Measurements from ENCODE around the gene SUFU.

The SUFU gene

GRCh38 chr10:102641402-102641801, 137.6 kb downstream of the SUFU start:
- no peaks in the 10 kb centered on the region for H3K27me3 ChIP-seq (replicated peaks; ENCODE audit: control insufficient read depth, insufficient read depth, low read length)
- peak overlapping the region; percentile 78 for H3K4me3 ChIP-seq (replicated peaks; ENCODE audit: low read depth, low read length)
- DNase-seq (ENCODE audit: extremely low read depth, insufficient read length), result no peak
- no peak for TF ChIP-seq CTCF (IDR thresholded peaks at IDR 0.05; ENCODE audit: insufficient read depth, low read length, poor library complexity, severe bottlenecking)
- H3K36me3 ChIP-seq (ENCODE audit: control insufficient read depth, insufficient read depth, low read length), result no peaks in the 10 kb centered on the region

- DNase-seq (ENCODE audit: extremely low read depth, insufficient read length), result peak; percentile 96
- peak; percentile 3 for TF ChIP-seq CTCF (IDR thresholded peaks at IDR 0.05; ENCODE audit: insufficient read depth, low read length, poor library complexity, severe bottlenecking)
- Histone ChIP-seq H3K36me3 (ENCODE audit: control insufficient read depth, insufficient read depth, low read length) (no peaks in the 10 kb centered on the region), H3K4me3 (replicated peaks; ENCODE audit: low read depth, low read length) (peak overlapping the region; percentile 78), H3K27me3 (replicated peaks; ENCODE audit: control insufficient read depth, insufficient read depth, low read length) (no peaks in the 10 kb centered on the region)
Observed at GRCh38 chr10:102641880-102642735, 138.3 kb downstream of the SUFU start.

- no peaks in the 10 kb centered on the region for H3K27me3 ChIP-seq (replicated peaks; ENCODE audit: control insufficient read depth, insufficient read depth, low read length)
- peak; percentile 67 for DNase-seq (ENCODE audit: extremely low read depth, insufficient read length)
- TF ChIP-seq CTCF (IDR thresholded peaks at IDR 0.05; ENCODE audit: insufficient read depth, low read length, poor library complexity, severe bottlenecking), result no peak
Observed at GRCh38 chr10:102642736-102643335, 139.1 kb downstream of the SUFU start.

GRCh38 chr10:102643336-102644065, 139.7 kb downstream of the SUFU start:
- no peak for TF ChIP-seq CTCF (IDR thresholded peaks at IDR 0.05; ENCODE audit: insufficient read depth, low read length, poor library complexity, severe bottlenecking)
- Histone ChIP-seq H3K27me3 (replicated peaks; ENCODE audit: control insufficient read depth, insufficient read depth, low read length) (no peaks in the 10 kb centered on the region), H3K36me3 (ENCODE audit: control insufficient read depth, insufficient read depth, low read length) (peaks cover 1% of the 10 kb centered on the region; the same call in 1 of the 2 replicates), H3K4me3 (replicated peaks; ENCODE audit: low read depth, low read length) (peak overlapping the region; percentile 78)
- peak; percentile 59 for DNase-seq (ENCODE audit: extremely low read depth, insufficient read length)

More at GRCh38 chr10:102642736-102643335, 139.1 kb downstream of the SUFU start:
- Histone ChIP-seq H3K36me3 (ENCODE audit: control insufficient read depth, insufficient read depth, low read length) (peaks cover 1% of the 10 kb centered on the region; the same call in 1 of the 2 replicates), H3K4me3 (replicated peaks; ENCODE audit: low read depth, low read length) (peak overlapping the region; percentile 78)

GRCh38 chr10:102644066-102644645, 140.4 kb downstream of the SUFU start, which contains the start of gene TRIM8:
Gene TRIM8, plus strand, starts transcription at chr10:102644479. Its CDS starts 139 bp downstream, at chr10:102644618.
- Histone ChIP-seq H3K4me3 (replicated peaks; ENCODE audit: low read depth, low read length) (peak within 1 kb of the TSS; percentile 78), H3K27me3 (replicated peaks; ENCODE audit: control insufficient read depth, insufficient read depth, low read length) (no peaks in the 10 kb centered on the region), H3K36me3 (ENCODE audit: control insufficient read depth, insufficient read depth, low read length) (peaks cover 1% of the 10 kb centered on the region; the same call in 1 of the 2 replicates)
- no peak for TF ChIP-seq CTCF (IDR thresholded peaks at IDR 0.05; ENCODE audit: insufficient read depth, low read length, poor library complexity, severe bottlenecking)
- peak; percentile 80 for DNase-seq (ENCODE audit: extremely low read depth, insufficient read length)
